Head of caudate nucleus (tissue), 42 donors: ENCODE results near the gene BCL2L13.
"Not testable (repeated sequence)": the region's sequence is repeated elsewhere in the genome, so short reads cannot be mapped to it uniquely, and the experiment has no call there.

ENCODE experiments used
- DNase-seq, 42 donors: peaks; one replicate each; pipeline versions ENCODE4 v3.0.0 to v3.0.0-alpha.2; 2020 to 2021; ENCODE audit warnings: mixed read lengths in 7 of 42
- intact Hi-C: fragments of 100-400 bp; cut with DNase I; formaldehyde crosslinking; loops from one replicate; pipeline ENCODE4 v1.15.0; 2022

Gene BCL2L13

GRCh38 chr22:17674152-17674551 lies 35.6 kb downstream of the BCL2L13 start:
- intact Hi-C loops, result no loop called here
- no peak for DNase-seq

- no peak for DNase-seq
- intact Hi-C loops, result no loop called here
Measured at GRCh38 chr22:17675584-17675983, 37.0 kb downstream of the BCL2L13 start.

- intact Hi-C loops, result no loop called here
Measured at GRCh38 chr22:17678817-17679385, 40.3 kb downstream of the BCL2L13 start.

GRCh38 chr22:17684245-17684644 lies 45.7 kb downstream of the BCL2L13 start:
- no peak for DNase-seq
- intact Hi-C loops, result no loop called here

More at GRCh38 chr22:17678817-17679385, 40.3 kb downstream of the BCL2L13 start:
- DNase-seq, result no peak

- no peak for DNase-seq
- intact Hi-C loops, result no loop called here
Measured at GRCh38 chr22:17692841-17693240, 54.3 kb downstream of the BCL2L13 start.

- no peak for DNase-seq
Measured at GRCh38 chr22:17694193-17694592, 55.6 kb downstream of the BCL2L13 start.

GRCh38 chr22:17694752-17695151 lies 56.2 kb downstream of the BCL2L13 start:
- intact Hi-C loops, result no loop called here
- no peak for DNase-seq

More at GRCh38 chr22:17694193-17694592, 55.6 kb downstream of the BCL2L13 start:
- intact Hi-C loops, result no loop called here

- DNase-seq, result no peak
- intact Hi-C loops, result no loop called here
Measured at GRCh38 chr22:17695986-17696385, 57.4 kb downstream of the BCL2L13 start.

GRCh38 chr22:17697196-17697595 lies 58.6 kb downstream of the BCL2L13 start:
- intact Hi-C loops, DNase-seq: not testable (repeated sequence)

GRCh38 chr22:17698276-17698675 lies 59.7 kb downstream of the BCL2L13 start:
- DNase-seq, intact Hi-C loops: not testable (repeated sequence)

- DNase-seq, result no peak
- intact Hi-C loops, result no loop called here
Measured at GRCh38 chr22:17698948-17699347, 60.4 kb downstream of the BCL2L13 start.

- intact Hi-C loops, result no loop called here
Measured at GRCh38 chr22:17699696-17700340, 61.3 kb downstream of the BCL2L13 start.

GRCh38 chr22:17700778-17701177 lies 62.2 kb downstream of the BCL2L13 start:
- no peak for DNase-seq
- intact Hi-C loops, result no loop called here

More at GRCh38 chr22:17699696-17700340, 61.3 kb downstream of the BCL2L13 start:
- DNase-seq, result no peak

- intact Hi-C loops, result no loop called here
- DNase-seq, result no peak
Measured at GRCh38 chr22:17703811-17704210, 65.3 kb downstream of the BCL2L13 start.

GRCh38 chr22:17705546-17705945 lies 67.0 kb downstream of the BCL2L13 start:
- intact Hi-C loops, result no loop called here
- no peak for DNase-seq

GRCh38 chr22:17705951-17706900 lies 67.7 kb downstream of the BCL2L13 start:
- intact Hi-C loops, result no loop called here
- peak in 34 of 42 donors; percentile 15 to 88 (median 52) for DNase-seq

- no peak for DNase-seq
- intact Hi-C loops, result no loop called here
Measured at GRCh38 chr22:17706947-17707346, 68.4 kb downstream of the BCL2L13 start.

GRCh38 chr22:17707526-17707925 lies 69.0 kb downstream of the BCL2L13 start:
- no peak for DNase-seq
- intact Hi-C loops, result no loop called here

- no peak for DNase-seq
- intact Hi-C loops, result no loop called here
Measured at GRCh38 chr22:17710023-17710422, 71.5 kb downstream of the BCL2L13 start.

GRCh38 chr22:17712441-17712840 lies 73.9 kb downstream of the BCL2L13 start:
- intact Hi-C loops, result no loop called here
- DNase-seq, result no peak
